ENCODE measurements around the gene ZBTB7C. TPM values are rescaled to one million over a fixed set of nuclear protein-coding genes. Genes with fewer than 3 reads are reported as not detected.
A peak's percentile ranks its signal among the peaks of the same experiment; 100 is the strongest.

ZBTB7C gene
- total RNA-seq, 1 donor from 2014 or later: 7.4 TPM

DNA sequence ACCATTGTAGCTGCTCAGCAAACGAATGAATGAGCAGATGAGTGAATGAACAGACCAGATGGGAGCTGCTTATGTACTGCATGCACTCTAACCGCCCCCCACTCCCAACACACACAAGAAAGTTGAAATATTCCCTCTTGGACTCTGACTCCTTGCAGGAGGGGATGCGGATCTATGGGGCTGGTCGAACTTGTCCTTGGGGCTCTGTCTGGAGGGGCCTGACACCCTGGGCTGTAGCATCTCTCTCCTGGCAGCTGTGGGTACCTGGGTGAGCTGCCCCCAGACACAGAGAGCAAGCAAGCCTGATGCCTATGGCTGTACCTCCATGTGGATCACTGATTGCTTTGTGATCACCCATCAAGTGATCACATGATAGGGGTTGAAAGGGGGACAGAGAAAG, 286.4 kb downstream of the ZBTB7C start:
- Mint-ChIP-seq H3K27me3 (ENCODE audit: low read depth) (peaks cover 10% of the 10 kb centered on the region), H3K9me3 (no peaks in the 10 kb centered on the region), H3K4me1 (peaks cover 31% of the 10 kb centered on the region), H3K4me3 (no peak overlapping the region), H3K36me3 (no peaks in the 10 kb centered on the region), H3K27ac (no peak overlapping the region)
- TF ChIP-seq, protein P1, sequence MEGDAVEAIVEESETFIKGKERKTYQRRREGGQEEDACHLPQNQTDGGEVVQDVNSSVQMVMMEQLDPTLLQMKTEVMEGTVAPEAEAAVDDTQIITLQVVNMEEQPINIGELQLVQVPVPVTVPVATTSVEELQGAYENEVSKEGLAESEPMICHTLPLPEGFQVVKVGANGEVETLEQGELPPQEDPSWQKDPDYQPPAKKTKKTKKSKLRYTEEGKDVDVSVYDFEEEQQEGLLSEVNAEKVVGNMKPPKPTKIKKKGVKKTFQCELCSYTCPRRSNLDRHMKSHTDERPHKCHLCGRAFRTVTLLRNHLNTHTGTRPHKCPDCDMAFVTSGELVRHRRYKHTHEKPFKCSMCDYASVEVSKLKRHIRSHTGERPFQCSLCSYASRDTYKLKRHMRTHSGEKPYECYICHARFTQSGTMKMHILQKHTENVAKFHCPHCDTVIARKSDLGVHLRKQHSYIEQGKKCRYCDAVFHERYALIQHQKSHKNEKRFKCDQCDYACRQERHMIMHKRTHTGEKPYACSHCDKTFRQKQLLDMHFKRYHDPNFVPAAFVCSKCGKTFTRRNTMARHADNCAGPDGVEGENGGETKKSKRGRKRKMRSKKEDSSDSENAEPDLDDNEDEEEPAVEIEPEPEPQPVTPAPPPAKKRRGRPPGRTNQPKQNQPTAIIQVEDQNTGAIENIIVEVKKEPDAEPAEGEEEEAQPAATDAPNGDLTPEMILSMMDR (IDR thresholded peaks at IDR 0.05; ENCODE audit: unreplicated experiment): no peak
- DNase-seq (ENCODE audit: low spot score in 2 of 2, unreplicated experiment in 2 of 2): no peak

DNA sequence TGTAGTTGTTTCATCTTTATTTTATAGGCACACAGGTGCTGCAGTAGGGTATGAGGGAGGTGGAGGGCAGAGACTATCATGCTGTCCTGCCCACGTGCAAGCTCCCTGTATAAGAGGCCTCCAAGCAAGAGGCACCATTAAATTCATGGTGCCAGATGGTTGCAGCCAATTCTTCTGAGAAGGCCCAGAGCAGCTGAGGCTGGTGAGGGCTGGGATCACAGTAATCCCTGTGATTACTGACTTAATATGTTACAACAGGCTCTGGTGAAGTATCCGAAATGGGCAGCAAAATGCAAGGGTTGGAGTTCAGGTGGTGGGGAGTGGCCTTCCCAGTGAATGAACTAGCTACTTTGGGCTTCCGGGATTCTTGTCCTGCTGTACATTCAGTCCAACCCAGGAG, 286.8 kb downstream of the ZBTB7C start:
- Mint-ChIP-seq H3K36me3 (no peaks in the 10 kb centered on the region), H3K27me3 (ENCODE audit: low read depth) (peaks cover 9% of the 10 kb centered on the region), H3K27ac (no peak overlapping the region), H3K4me1 (peaks cover 28% of the 10 kb centered on the region), H3K9me3 (no peaks in the 10 kb centered on the region), H3K4me3 (no peak overlapping the region)
- DNase-seq (ENCODE audit: low spot score in 2 of 2, unreplicated experiment in 2 of 2): no peak
- TF ChIP-seq, protein P1 (IDR thresholded peaks at IDR 0.05; ENCODE audit: unreplicated experiment): no peak

DNA sequence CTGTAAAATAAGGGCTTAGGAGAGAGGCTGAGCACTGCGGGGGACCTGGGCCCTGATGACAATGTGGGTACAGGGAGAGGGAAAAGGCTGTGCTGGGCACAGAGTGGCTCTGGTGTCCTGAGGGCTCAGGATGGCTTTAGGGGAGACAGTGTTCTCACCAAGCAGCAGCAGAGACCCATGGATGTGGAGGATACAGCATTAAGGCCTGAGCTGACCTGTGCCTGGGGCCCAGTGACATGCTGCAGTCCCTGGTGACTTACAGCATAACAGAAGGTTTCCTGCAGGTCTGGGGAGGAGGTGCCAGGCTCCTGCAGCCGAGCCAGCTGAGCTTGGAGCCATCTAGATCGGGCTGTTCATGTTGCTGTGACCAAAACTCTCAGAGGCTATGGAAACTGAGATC, 287.4 kb downstream of the ZBTB7C start:
- no peak for DNase-seq (ENCODE audit: low spot score in 2 of 2, unreplicated experiment in 2 of 2)
- Mint-ChIP-seq H3K27me3 (ENCODE audit: low read depth) (peaks cover 9% of the 10 kb centered on the region), H3K36me3 (no peaks in the 10 kb centered on the region), H3K4me3 (no peak overlapping the region), H3K9me3 (no peaks in the 10 kb centered on the region), H3K4me1 (peaks cover 33% of the 10 kb centered on the region), H3K27ac (no peak overlapping the region)
- TF ChIP-seq, protein P1 (IDR thresholded peaks at IDR 0.05; ENCODE audit: unreplicated experiment): no peak

DNA sequence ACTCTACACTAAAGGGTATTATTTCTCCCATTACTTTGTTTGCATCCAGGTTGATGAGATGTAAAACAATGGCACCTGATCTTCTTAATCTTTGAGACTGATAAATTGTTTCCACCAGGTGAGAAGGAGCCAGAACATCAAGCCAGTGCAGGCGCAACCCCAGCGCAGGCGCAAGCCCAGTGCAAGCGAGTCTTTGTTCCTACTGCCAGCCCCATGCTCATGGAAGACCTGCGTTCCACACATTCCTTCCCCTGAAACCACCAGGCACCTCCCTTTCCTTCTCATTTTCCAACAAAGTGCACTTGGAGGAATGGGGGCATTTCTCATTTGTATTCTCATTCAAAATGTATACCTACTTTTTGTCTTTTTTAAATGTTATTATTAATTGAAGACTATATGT, 290.0 kb downstream of the ZBTB7C start:
- Mint-ChIP-seq H3K4me3 (no peak overlapping the region), H3K4me1 (peaks cover 31% of the 10 kb centered on the region), H3K9me3 (no peaks in the 10 kb centered on the region), H3K27ac (peak overlapping the region; percentile 61), H3K36me3 (no peaks in the 10 kb centered on the region), H3K27me3 (ENCODE audit: low read depth) (peaks cover 2% of the 10 kb centered on the region)
- no peak for DNase-seq (ENCODE audit: low spot score in 2 of 2, unreplicated experiment in 2 of 2)
- TF ChIP-seq, protein P1 (IDR thresholded peaks at IDR 0.05; ENCODE audit: unreplicated experiment): no peak

DNA sequence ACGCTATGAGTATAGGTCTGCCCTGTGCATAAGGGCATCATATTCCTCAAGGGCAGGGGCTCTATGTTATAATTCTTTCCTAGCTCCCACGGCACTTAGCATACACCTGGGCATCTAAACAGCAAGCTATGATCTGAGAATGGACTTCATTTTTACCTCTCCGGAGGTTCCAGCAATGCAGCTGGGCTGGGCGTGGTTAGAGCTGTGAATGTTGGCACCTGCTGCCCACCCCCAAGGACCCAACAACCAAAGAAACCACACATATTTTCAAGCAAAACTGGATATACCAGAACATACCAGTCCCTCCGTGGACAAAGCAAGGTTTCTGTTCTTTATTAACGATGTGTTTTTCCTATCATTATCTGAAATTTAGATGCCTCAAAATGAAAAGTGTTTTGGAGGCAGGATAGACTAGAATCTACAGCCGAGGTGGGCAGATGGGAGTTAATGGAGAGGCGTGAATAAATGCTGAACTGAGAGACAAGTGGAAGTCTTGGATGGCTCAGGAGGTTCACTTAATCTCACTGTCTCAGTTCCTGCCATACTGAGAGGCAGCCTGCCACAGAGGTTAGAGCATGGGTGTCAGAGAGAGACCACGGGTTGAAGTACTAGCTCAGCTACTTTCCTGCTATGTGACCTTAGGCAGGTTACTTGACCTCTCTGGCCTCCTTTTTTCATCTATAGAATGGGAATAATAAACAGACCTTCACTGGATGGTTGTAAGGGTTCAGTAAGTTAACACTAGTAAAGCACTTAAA, 292.1 kb downstream of the ZBTB7C start:
- H3K36me3 Mint-ChIP-seq: no peaks in the 10 kb centered on the region
- TF ChIP-seq, protein P1 (IDR thresholded peaks at IDR 0.05; ENCODE audit: unreplicated experiment): no peak
- no peaks in the 10 kb centered on the region for H3K9me3 Mint-ChIP-seq
- peaks cover 2% of the 10 kb centered on the region for H3K27me3 Mint-ChIP-seq (ENCODE audit: low read depth)
- peaks cover 32% of the 10 kb centered on the region for H3K4me1 Mint-ChIP-seq
- H3K27ac Mint-ChIP-seq: no peak overlapping the region
- DNase-seq (ENCODE audit: low spot score in 2 of 2, unreplicated experiment in 2 of 2): no peak
- no peak overlapping the region for H3K4me3 Mint-ChIP-seq

All from mesothelial cell of epicardium (in vitro differentiated cells).